Parathyroid adenoma (tissue), 2 donors: ENCODE data around the gene PEG3.
"Not testable (repeated sequence)": the region's sequence is repeated elsewhere in the genome, so short reads cannot be mapped to it uniquely, and the experiment has no call there.

Experiments
- H2AFZ ChIP-seq: fragments of 300-600 bp; sonication (generic); one replicate; pipeline ENCODE4 v1.7.0; 2017; ENCODE audit warnings: antibody characterized with exemption, mild to moderate bottlenecking
- H3K27ac ChIP-seq: fragments of 300-600 bp; sonication (generic); one replicate; pipeline ENCODE4 v1.7.0; 2017
- H3K27me3 ChIP-seq: fragments of 300-600 bp; sonication (generic); one replicate; pipeline ENCODE4 v1.7.0; 2017; ENCODE audit warnings: low read length; ENCODE audit not compliant: control insufficient read depth, insufficient read depth
- H3K36me3 ChIP-seq: fragments of 300-600 bp; sonication (generic); one replicate; pipeline ENCODE4 v1.7.0; 2017; ENCODE audit warnings: low read length; ENCODE audit not compliant: control insufficient read depth, insufficient read depth
- H3K4me1 ChIP-seq: fragments of 300-600 bp; sonication (generic); one replicate; pipeline ENCODE4 v1.7.0; 2017; ENCODE audit warnings: control low read depth
- H3K4me2 ChIP-seq: fragments of 300-600 bp; sonication (generic); one replicate; pipeline ENCODE4 v1.7.0; 2017; ENCODE audit warnings: low read length
- H3K4me3 ChIP-seq: fragments of 300-600 bp; sonication (generic); one replicate; pipeline ENCODE4 v1.7.0; 2017; ENCODE audit warnings: low read depth, low read length
- H3K79me2 ChIP-seq: fragments of 300-600 bp; sonication (generic); one replicate; pipeline ENCODE4 v1.7.0; 2017; ENCODE audit warnings: control low read depth
- H3K9ac ChIP-seq: fragments of 300-600 bp; sonication (generic); one replicate; pipeline ENCODE4 v1.7.0; 2017; ENCODE audit warnings: mild to moderate bottlenecking
- H3K9me3 ChIP-seq: fragments of 300-600 bp; sonication (generic); one replicate; pipeline ENCODE4 v1.7.0; 2017; ENCODE audit warnings: low read length; ENCODE audit not compliant: control insufficient read depth
- TF ChIP-seq, protein P1 (sequence below): fragments of 300-600 bp; sonication (generic); IDR thresholded peaks from one replicate; pipeline ENCODE4 v1.7.0; 2017; ENCODE audit warnings: antibody characterized with exemption, mild to moderate bottlenecking
- donor health status: primary hyperparathyroidism.

The PEG3 gene

DNA sequence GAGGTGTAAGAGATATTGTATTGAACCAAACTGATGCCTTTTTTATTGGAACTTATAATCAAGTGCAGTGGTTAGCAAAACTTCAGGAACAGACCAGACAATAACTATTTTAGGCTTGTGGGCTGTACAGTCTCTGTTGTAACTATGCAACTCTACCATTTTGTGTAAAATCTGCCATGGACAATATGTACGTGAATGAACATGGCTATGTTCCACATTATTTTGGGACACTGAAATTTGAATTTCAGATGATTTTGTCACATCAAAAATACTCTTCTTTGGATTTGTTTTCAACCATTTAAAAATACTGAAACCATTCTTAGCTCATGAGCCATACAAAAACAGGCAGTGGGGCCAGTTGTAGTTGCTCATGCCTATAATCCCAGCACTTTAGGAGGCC lies 27.9 kb upstream of the PEG3 start:
- Histone ChIP-seq H3K4me1 (no peaks in the 10 kb centered on the region), H3K27me3 (no peaks in the 10 kb centered on the region), H2AFZ (no peak overlapping the region), H3K4me3 (no peak overlapping the region), H3K4me2 (no peak overlapping the region), H3K9me3 (no peaks in the 10 kb centered on the region), H3K9ac (no peak overlapping the region), H3K79me2 (no peaks in the 10 kb centered on the region), H3K36me3 (no peaks in the 10 kb centered on the region), H3K27ac (no peak overlapping the region)
- TF ChIP-seq, protein P1, sequence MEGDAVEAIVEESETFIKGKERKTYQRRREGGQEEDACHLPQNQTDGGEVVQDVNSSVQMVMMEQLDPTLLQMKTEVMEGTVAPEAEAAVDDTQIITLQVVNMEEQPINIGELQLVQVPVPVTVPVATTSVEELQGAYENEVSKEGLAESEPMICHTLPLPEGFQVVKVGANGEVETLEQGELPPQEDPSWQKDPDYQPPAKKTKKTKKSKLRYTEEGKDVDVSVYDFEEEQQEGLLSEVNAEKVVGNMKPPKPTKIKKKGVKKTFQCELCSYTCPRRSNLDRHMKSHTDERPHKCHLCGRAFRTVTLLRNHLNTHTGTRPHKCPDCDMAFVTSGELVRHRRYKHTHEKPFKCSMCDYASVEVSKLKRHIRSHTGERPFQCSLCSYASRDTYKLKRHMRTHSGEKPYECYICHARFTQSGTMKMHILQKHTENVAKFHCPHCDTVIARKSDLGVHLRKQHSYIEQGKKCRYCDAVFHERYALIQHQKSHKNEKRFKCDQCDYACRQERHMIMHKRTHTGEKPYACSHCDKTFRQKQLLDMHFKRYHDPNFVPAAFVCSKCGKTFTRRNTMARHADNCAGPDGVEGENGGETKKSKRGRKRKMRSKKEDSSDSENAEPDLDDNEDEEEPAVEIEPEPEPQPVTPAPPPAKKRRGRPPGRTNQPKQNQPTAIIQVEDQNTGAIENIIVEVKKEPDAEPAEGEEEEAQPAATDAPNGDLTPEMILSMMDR: no peak

DNA sequence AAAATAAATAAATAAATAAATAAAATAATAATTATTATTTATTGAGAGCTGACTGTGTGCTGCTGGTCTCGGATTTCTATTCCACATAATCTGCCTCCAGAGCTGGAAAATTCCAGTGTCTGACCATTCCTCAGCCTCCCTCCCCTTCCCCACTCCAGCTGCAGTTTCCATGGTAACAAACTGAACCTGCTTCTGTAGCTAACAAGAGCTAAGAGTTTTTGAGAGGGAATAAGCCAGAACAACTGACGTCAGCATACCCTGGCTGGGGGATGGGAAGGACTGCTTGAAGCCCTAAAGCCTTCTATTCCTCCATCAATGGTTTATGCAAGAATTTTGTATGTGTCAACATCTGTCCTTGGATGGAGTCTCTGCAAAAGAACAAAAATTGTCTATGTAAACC lies 26.0 kb upstream of the PEG3 start:
- Histone ChIP-seq H3K27ac (no peak overlapping the region), H3K4me2 (no peak overlapping the region), H3K4me3 (no peak overlapping the region), H2AFZ (no peak overlapping the region), H3K79me2 (no peaks in the 10 kb centered on the region), H3K36me3 (no peaks in the 10 kb centered on the region), H3K9me3 (no peaks in the 10 kb centered on the region), H3K27me3 (no peaks in the 10 kb centered on the region), H3K9ac (no peak overlapping the region), H3K4me1 (no peaks in the 10 kb centered on the region)
- TF ChIP-seq, protein P1: no peak

DNA sequence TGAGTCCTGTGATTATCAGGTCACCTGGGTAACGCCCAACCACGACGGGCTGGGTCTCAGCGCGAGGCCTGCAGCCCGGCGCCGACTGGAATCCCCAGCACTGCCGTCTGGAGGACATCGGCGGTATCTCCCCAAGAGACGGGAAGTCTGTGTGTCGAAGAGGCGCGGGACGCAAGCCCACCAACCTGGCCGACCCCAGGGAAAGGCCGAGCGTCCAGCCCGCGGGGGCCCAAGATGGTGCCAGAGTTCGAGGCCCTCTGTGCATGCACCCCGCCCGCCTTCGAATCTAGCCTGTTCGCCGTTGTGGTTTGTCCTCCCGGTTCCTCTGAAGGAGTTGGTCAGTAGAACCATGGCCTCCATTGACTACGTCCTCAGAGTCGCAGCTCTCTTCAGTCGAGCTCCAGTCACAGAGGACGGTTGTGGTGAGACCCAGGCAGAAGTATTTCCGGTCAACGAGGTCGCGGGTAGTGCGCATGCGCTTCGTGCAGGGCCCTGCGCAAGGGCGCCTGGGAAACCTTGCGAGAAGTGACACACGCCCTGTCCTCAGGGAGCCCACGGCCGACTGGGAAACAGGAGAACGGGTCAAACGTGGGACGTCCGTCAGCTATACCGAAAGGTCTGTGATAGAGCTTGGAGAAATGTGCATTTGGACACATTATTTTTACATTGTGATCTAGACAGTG lies 24.1 kb upstream of the PEG3 start:
- TF ChIP-seq, protein P1: no peak
- H3K27me3 ChIP-seq: no peaks in the 10 kb centered on the region
- H3K4me3 ChIP-seq: no peak overlapping the region
- no peak overlapping the region for H3K9ac ChIP-seq
- H2AFZ ChIP-seq: no peak overlapping the region
- H3K79me2 ChIP-seq: no peaks in the 10 kb centered on the region
- no peaks in the 10 kb centered on the region for H3K9me3 ChIP-seq
- H3K36me3 ChIP-seq: no peaks in the 10 kb centered on the region
- H3K4me2 ChIP-seq: no peak overlapping the region
- no peaks in the 10 kb centered on the region for H3K4me1 ChIP-seq
- H3K27ac ChIP-seq: no peak overlapping the region

DNA sequence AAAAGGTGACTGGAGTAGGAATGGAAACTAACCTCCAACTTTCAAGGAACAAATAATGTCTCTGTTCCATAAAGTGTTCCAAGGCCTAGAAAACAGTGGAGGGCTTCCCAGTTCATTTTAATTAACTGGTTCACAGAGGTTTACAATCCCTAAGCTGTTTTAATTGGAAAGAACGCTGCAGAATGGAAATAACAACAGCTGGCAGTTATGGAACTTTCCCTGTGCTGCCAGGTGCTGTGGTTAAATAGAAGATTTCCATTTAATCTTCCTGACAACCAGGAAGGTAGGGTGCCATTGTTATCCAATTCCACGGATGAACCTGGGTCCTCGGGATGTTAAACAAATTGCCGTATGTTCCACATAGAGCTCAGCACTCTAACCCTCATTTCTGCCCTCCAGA lies 22.2 kb upstream of the PEG3 start:
- Histone ChIP-seq H3K9me3 (no peaks in the 10 kb centered on the region), H3K36me3 (no peaks in the 10 kb centered on the region), H3K27ac (no peak overlapping the region), H3K9ac (no peak overlapping the region), H2AFZ (no peak overlapping the region), H3K4me1 (no peaks in the 10 kb centered on the region), H3K79me2 (no peaks in the 10 kb centered on the region), H3K4me2 (no peak overlapping the region), H3K4me3 (no peak overlapping the region), H3K27me3 (no peaks in the 10 kb centered on the region)
- TF ChIP-seq, protein P1: no peak

DNA sequence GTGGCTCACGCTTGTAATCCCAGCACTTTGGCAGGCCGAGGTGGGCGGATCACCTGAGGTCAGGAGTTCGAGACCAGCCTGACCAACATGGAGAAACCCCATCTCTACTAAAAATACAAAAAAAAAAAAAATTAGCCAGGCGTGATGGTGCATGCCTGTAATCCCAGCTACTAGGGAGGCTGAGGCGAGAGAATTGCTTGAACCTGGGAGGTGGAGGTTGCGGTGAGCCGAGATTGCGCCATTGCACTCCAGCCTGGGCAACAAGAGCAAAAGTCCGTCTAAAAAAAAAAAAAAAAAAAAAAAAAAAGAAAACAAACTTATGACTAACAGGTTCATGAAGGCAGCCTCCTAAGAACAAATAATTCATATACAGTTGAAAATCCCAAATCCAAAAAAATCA lies 19.9 kb upstream of the PEG3 start:
- H3K27ac ChIP-seq, H3K36me3 ChIP-seq, H2AFZ ChIP-seq, H3K4me3 ChIP-seq, H3K4me2 ChIP-seq, H3K4me1 ChIP-seq, H3K27me3 ChIP-seq, H3K9me3 ChIP-seq, H3K79me2 ChIP-seq, H3K9ac ChIP-seq: not testable (repeated sequence)
